ENCODE data around the gene SCYL1.

Gene SCYL1

DNA sequence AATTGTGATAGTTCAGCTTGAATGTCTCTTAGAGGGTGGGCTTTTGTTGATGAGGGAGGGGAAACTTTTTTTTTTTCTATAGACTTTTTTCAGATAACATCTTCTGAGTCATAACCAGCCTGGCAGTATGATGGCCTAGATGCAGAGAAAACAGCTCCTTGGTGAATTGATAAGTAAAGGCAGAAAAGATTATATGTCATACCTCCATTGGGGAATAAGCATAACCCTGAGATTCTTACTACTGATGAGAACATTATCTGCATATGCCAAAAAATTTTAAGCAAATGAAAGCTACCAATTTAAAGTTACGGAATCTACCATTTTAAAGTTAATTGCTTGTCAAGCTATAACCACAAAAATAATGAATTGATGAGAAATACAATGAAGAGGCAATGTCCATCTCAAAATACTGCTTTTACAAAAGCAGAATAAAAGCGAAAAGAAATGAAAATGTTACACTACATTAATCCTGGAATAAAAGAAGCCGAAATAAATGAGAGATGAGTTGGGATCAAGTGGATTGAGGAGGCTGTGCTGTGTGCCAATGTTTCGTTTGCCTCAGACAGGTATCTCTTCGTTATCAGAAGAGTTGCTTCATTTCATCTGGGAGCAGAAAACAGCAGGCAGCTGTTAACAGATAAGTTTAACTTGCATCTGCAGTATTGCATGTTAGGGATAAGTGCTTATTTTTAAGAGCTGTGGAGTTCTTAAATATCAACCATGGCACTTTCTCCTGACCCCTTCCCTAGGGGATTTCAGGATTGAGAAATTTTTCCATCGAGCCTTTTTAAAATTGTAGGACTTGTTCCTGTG, 22.1 kb upstream of the SCYL1 start:
- peaks cover 69% of the 10 kb centered on the region for H3K36me3 ChIP-seq (ENCODE audit: insufficient read depth, low read length)
- no peak for DNase-seq
- no peak overlapping the region for H2AFZ ChIP-seq (ENCODE audit: low read depth, low read length)
- H3K79me2 ChIP-seq (ENCODE audit: insufficient read depth, low read length): peaks cover 95% of the 10 kb centered on the region
- peaks cover 2% of the 10 kb centered on the region for H3K9me3 ChIP-seq (ENCODE audit: insufficient read depth, low read length, severe bottlenecking)
- H3K4me1 ChIP-seq (ENCODE audit: insufficient read depth, low read length): peaks cover 39% of the 10 kb centered on the region
- no peaks in the 10 kb centered on the region for H3K27me3 ChIP-seq (ENCODE audit: insufficient read depth, low read length, poor library complexity)
- H3K9ac ChIP-seq (ENCODE audit: low read depth, low read length): peak overlapping the region; percentile 96
- TF ChIP-seq EZH2 (IDR thresholded peaks at IDR 0.05; ENCODE audit: borderline replicate concordance, low read depth, low read length, severe bottlenecking): no peak
- TF ChIP-seq, protein P1, sequence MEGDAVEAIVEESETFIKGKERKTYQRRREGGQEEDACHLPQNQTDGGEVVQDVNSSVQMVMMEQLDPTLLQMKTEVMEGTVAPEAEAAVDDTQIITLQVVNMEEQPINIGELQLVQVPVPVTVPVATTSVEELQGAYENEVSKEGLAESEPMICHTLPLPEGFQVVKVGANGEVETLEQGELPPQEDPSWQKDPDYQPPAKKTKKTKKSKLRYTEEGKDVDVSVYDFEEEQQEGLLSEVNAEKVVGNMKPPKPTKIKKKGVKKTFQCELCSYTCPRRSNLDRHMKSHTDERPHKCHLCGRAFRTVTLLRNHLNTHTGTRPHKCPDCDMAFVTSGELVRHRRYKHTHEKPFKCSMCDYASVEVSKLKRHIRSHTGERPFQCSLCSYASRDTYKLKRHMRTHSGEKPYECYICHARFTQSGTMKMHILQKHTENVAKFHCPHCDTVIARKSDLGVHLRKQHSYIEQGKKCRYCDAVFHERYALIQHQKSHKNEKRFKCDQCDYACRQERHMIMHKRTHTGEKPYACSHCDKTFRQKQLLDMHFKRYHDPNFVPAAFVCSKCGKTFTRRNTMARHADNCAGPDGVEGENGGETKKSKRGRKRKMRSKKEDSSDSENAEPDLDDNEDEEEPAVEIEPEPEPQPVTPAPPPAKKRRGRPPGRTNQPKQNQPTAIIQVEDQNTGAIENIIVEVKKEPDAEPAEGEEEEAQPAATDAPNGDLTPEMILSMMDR (IDR thresholded peaks at IDR 0.05; ENCODE audit: borderline replicate concordance, extremely low read depth, low read length, poor library complexity, severe bottlenecking): no peak
- H3K4me3 ChIP-seq (ENCODE audit: low read depth in 1 of 2, low read length in 2 of 2): peak overlapping the region; percentile 89 to 98
- peak overlapping the region; percentile 100 for H3K27ac ChIP-seq (ENCODE audit: low read length)
- peaks cover 79% of the 10 kb centered on the region for H4K20me1 ChIP-seq (ENCODE audit: insufficient read depth, low read length)
- peak overlapping the region; percentile 84 for H3K4me2 ChIP-seq (ENCODE audit: insufficient read depth, low read length)
- ATAC-seq (ENCODE audit: insufficient read depth, low read depth): no peak

DNA sequence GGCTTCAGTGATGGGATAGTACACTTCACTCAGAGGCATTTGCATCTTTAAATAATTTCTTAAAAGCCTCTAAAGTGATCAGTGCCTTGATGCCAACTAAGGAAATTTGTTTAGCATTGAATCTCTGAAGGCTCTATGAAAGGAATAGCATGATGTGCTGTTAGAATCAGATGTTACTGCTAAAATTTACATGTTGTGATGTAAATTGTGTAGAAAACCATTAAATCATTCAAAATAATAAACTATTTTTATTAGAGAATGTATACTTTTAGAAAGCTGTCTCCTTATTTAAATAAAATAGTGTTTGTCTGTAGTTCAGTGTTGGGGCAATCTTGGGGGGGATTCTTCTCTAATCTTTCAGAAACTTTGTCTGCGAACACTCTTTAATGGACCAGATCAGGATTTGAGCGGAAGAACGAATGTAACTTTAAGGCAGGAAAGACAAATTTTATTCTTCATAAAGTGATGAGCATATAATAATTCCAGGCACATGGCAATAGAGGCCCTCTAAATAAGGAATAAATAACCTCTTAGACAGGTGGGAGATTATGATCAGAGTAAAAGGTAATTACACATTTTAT, 21.4 kb upstream of the SCYL1 start:
- H3K4me3 ChIP-seq (ENCODE audit: low read depth in 1 of 2, low read length in 2 of 2): peak overlapping the region; percentile 89 to 98

DNA sequence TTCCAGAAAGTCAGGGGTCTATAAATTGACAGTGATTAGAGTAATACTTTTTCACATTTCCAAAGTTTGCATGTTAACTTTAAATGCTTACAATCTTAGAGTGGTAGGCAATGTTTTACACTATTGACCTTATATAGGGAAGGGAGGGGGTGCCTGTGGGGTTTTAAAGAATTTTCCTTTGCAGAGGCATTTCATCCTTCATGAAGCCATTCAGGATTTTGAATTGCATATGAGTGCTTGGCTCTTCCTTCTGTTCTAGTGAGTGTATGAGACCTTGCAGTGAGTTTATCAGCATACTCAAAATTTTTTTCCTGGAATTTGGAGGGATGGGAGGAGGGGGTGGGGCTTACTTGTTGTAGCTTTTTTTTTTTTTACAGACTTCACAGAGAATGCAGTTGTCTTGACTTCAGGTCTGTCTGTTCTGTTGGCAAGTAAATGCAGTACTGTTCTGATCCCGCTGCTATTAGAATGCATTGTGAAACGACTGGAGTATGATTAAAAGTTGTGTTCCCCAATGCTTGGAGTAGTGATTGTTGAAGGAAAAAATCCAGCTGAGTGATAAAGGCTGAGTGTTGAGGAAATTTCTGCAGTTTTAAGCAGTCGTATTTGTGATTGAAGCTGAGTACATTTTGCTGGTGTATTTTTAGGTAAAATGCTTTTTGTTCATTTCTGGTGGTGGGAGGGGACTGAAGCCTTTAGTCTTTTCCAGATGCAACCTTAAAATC, 20.8 kb upstream of the SCYL1 start:
- Histone ChIP-seq H3K9me3 (ENCODE audit: insufficient read depth, low read length, severe bottlenecking) (peaks cover 2% of the 10 kb centered on the region), H3K9ac (ENCODE audit: low read depth, low read length) (peak overlapping the region; percentile 96), H3K36me3 (ENCODE audit: insufficient read depth, low read length) (peaks cover 69% of the 10 kb centered on the region), H3K4me1 (ENCODE audit: insufficient read depth, low read length) (peaks cover 39% of the 10 kb centered on the region), H2AFZ (ENCODE audit: low read depth, low read length) (no peak overlapping the region), H3K79me2 (ENCODE audit: insufficient read depth, low read length) (peaks cover 82% of the 10 kb centered on the region), H4K20me1 (ENCODE audit: insufficient read depth, low read length) (peaks cover 79% of the 10 kb centered on the region), H3K27ac (ENCODE audit: low read length) (peak overlapping the region; percentile 54), H3K4me2 (ENCODE audit: insufficient read depth, low read length) (peak overlapping the region; percentile 84), H3K4me3 (ENCODE audit: low read depth in 1 of 2, low read length in 2 of 2) (peak overlapping the region; percentile 89 to 98; a peak in 3 of 4 replicates), H3K27me3 (ENCODE audit: insufficient read depth, low read length, poor library complexity) (no peaks in the 10 kb centered on the region)
- ATAC-seq (ENCODE audit: insufficient read depth, low read depth) (no peak), DNase-seq (no peak)
- TF ChIP-seq, protein P1 (IDR thresholded peaks at IDR 0.05; ENCODE audit: borderline replicate concordance, extremely low read depth, low read length, poor library complexity, severe bottlenecking): no peak
- no peak for TF ChIP-seq EZH2 (IDR thresholded peaks at IDR 0.05; ENCODE audit: borderline replicate concordance, low read depth, low read length, severe bottlenecking)

More for the DNA sequence above, 21.4 kb upstream of the SCYL1 start:
- Histone ChIP-seq H3K27ac (ENCODE audit: low read length) (peak overlapping the region; percentile 100), H3K9me3 (ENCODE audit: insufficient read depth, low read length, severe bottlenecking) (peaks cover 2% of the 10 kb centered on the region), H3K36me3 (ENCODE audit: insufficient read depth, low read length) (peaks cover 69% of the 10 kb centered on the region), H3K27me3 (ENCODE audit: insufficient read depth, low read length, poor library complexity) (no peaks in the 10 kb centered on the region), H3K79me2 (ENCODE audit: insufficient read depth, low read length) (peaks cover 88% of the 10 kb centered on the region), H4K20me1 (ENCODE audit: insufficient read depth, low read length) (peaks cover 79% of the 10 kb centered on the region), H3K4me1 (ENCODE audit: insufficient read depth, low read length) (peaks cover 39% of the 10 kb centered on the region), H3K9ac (ENCODE audit: low read depth, low read length) (peak overlapping the region; percentile 96), H2AFZ (ENCODE audit: low read depth, low read length) (no peak overlapping the region), H3K4me2 (ENCODE audit: insufficient read depth, low read length) (peak overlapping the region; percentile 84)
- no peak for ATAC-seq (ENCODE audit: insufficient read depth, low read depth)
- no peak for TF ChIP-seq EZH2 (IDR thresholded peaks at IDR 0.05; ENCODE audit: borderline replicate concordance, low read depth, low read length, severe bottlenecking)
- TF ChIP-seq, protein P1 (IDR thresholded peaks at IDR 0.05; ENCODE audit: borderline replicate concordance, extremely low read depth, low read length, poor library complexity, severe bottlenecking): no peak
- no peak for DNase-seq
